HUES64 (cell line): Measurements from ENCODE around the gene TTC39C.
"Not testable (repeated sequence)": the region's sequence is repeated elsewhere in the genome, so short reads cannot be mapped to it uniquely, and the experiment has no call there.

Source experiments
- H3K27ac ChIP-seq: 2 replicates; pipeline ENCODE4 v1.7.0; 2013; ENCODE audit warnings: low read depth, low read length, inconsistent platforms
- H3K27me3 ChIP-seq: 2 replicates; pipeline ENCODE4 v1.6.1; 2013; ENCODE audit warnings: mild to moderate bottlenecking, low read length; ENCODE audit not compliant: insufficient read depth
- H3K36me3 ChIP-seq: 2 replicates; pipeline ENCODE4 v1.6.1; 2013; ENCODE audit warnings: mild to moderate bottlenecking, low read length; ENCODE audit not compliant: insufficient read depth
- H3K4me1 ChIP-seq: 2 replicates; pipeline ENCODE4 v1.6.1; 2013; ENCODE audit warnings: mild to moderate bottlenecking, low read length, moderate library complexity; ENCODE audit not compliant: insufficient read depth
- H3K4me3 ChIP-seq: 2 replicates; pipeline ENCODE4 v1.5.1; 2013; ENCODE audit warnings: mild to moderate bottlenecking, low read length, moderate library complexity
- H3K9ac ChIP-seq: 2 replicates; pipeline ENCODE4 v1.6.1; 2013; ENCODE audit warnings: mild to moderate bottlenecking, low read depth, low read length
- H3K9me3 ChIP-seq: 2 replicates; pipeline ENCODE4 v1.6.1; 2013; ENCODE audit warnings: low read depth, low read length; ENCODE audit not compliant: insufficient read depth
- WGBS: fragments of 150-250, 120-280 bp; methylation state at CpG from one replicate; pipeline ENCODE4 v1.1.7; 2013; ENCODE audit warnings: missing lambda C conversion rate; 5-methylcytosine and 5-hydroxymethylcytosine counted together

Gene TTC39C

DNA sequence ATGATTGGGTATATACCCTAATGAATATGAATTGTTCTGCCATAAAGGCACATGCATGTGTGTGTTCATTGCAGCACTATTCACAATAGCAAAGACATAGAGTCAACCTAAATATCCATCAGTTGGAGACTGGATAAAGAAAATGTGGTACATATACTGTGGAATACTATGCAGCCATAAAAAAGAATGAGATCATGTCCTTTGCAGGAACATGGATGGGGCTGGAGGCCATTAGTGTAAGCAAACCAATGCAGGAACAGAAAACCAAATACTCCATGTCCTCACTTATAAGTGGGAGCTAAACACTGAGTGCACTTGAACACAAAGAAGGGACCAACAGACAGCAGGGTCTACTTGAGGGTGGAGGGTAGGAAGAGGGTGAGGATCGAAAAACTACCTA lies 43.2 kb downstream of the TTC39C start:
- Histone ChIP-seq H3K9me3 (no peaks in the 10 kb centered on the region), H3K27ac (no peak overlapping the region), H3K4me3 (no peak overlapping the region), H3K9ac (no peak overlapping the region), H3K27me3 (no peaks in the 10 kb centered on the region), H3K36me3 (no peaks in the 10 kb centered on the region), H3K4me1 (peaks cover 14% of the 10 kb centered on the region; the same call in 1 of the 2 replicates)
- WGBS = no CpG with 5 or more reads among the region's 1 CpG

DNA sequence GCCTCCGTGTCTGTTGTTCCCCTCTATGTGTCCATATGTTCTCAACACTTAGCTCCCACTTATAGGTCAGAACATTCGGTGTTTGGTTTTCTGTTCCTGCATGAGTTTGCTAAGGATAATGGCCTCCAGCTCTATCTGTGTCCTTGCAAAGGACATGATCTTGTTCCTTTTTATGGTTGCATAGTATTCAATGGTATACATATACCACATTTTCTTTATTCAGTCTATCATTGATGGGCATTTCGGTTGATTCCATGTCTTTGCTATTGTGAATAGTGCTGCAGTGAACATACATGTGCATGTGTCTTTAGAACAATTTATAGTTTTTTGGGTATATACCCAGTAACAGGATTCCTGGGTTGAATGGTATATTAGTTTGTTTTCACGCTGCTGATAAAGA lies 44.8 kb downstream of the TTC39C start:
- not testable (repeated sequence) for H3K27ac ChIP-seq, H3K27me3 ChIP-seq, H3K9me3 ChIP-seq, H3K4me3 ChIP-seq, H3K36me3 ChIP-seq, H3K9ac ChIP-seq
- 96% methylated on average over 4 of the region's 4 CpGs for WGBS
- peaks cover 14% of the 10 kb centered on the region; the same call in 1 of the 2 replicates for H3K4me1 ChIP-seq

DNA sequence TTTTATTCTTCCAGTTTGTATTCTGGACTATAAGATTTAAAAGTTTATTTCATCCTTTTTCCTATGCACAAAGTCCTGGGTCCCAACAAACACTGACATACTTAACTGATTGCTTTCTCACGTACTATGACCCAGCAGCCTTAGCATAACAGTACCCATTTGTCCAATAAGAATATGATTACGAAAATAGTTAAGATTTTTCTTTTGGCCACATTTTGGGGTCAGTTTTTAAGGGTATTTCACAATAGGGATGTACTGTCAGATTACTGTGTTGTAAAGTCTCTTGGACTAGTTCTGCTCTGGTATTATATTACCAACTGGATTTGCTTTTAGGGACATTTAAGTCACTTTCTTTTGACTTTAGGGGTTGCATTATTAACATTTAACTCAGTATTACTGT lies 46.1 kb downstream of the TTC39C start:
- peaks cover 9% of the 10 kb centered on the region; the same call in 1 of the 2 replicates for H3K4me1 ChIP-seq
- H3K4me3 ChIP-seq = no peak overlapping the region
- H3K27me3 ChIP-seq = no peaks in the 10 kb centered on the region
- no peak overlapping the region for H3K27ac ChIP-seq
- no peaks in the 10 kb centered on the region for H3K9me3 ChIP-seq
- WGBS = 100% methylated on average over 2 of the region's 2 CpGs
- H3K9ac ChIP-seq = no peak overlapping the region
- H3K36me3 ChIP-seq = no peaks in the 10 kb centered on the region

DNA sequence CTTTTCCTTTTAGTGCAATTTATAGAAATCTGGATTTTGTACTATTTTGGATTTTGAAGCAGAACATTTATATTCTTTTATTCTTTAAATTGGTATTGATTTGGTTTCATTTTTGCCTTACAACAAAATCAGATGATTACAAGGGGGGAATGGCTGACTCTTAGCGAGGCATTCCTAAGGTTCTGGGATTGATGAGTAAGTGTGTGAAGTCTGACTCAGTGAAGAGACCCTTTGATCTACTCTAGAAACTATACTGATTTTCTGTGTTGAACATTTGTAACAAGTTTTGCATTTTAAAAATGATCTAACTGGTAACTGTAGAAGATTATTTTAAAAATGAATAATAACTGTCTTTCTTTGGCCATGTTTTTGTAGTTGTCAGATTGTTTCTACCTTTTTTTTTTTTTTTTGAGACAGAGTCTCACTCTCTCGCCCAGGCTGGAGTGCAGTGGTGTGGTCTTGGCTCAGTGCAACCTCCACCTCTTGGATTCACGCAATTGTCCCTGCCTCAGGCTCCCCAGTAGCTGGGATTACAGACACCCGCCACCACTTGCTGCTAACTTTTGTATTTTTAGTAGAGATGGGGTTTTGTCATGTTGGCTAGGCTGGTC lies 48.7 kb downstream of the TTC39C start:
- Histone ChIP-seq H3K27me3 (no peaks in the 10 kb centered on the region), H3K36me3 (peaks cover 13% of the 10 kb centered on the region), H3K4me1 (no peaks in the 10 kb centered on the region), H3K9ac (no peak overlapping the region), H3K9me3 (no peaks in the 10 kb centered on the region), H3K4me3 (no peak overlapping the region), H3K27ac (no peak overlapping the region)
- 86% methylated on average over 4 of the region's 4 CpGs for WGBS

DNA sequence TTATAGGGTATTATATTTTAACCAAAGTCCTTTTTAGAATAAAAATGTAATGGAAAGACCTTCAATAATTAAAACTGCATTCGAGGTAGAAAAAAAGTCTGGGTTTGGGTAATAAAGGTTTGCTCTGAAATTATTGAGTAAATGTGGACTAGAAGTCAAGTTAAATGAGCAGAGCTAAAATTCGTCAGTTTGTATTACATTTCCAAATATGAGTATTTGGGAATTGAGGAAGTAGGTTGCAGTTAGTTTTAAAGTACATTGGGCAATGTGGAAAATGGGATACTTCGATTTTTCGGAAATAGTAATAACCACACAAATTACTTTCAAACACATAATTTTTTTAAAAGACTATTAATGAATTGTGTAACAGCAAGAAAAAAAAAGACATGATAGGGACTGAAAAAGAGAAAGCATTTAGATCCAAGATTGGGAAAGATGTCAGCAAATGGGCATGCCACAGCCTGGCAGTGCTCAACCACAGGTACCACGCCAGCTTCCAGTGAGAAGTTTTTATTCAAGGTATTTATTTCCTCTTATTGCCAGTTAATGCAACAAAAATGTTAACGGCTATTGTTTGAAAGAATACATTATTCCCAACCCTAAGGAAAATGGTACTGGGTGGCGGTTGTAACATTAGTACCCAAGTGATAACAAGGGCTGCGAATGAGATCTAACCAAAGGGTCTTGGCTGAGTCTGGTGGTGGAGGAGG lies 50.0 kb downstream of the TTC39C start:
- H3K27me3 ChIP-seq = no peaks in the 10 kb centered on the region
- H3K4me1 ChIP-seq = no peaks in the 10 kb centered on the region
- 89% methylated on average over 6 of the region's 8 CpGs for WGBS
- H3K9me3 ChIP-seq = no peaks in the 10 kb centered on the region
- peaks cover 13% of the 10 kb centered on the region for H3K36me3 ChIP-seq
- no peak overlapping the region for H3K4me3 ChIP-seq
- no peak overlapping the region for H3K9ac ChIP-seq
- H3K27ac ChIP-seq = no peak overlapping the region

DNA sequence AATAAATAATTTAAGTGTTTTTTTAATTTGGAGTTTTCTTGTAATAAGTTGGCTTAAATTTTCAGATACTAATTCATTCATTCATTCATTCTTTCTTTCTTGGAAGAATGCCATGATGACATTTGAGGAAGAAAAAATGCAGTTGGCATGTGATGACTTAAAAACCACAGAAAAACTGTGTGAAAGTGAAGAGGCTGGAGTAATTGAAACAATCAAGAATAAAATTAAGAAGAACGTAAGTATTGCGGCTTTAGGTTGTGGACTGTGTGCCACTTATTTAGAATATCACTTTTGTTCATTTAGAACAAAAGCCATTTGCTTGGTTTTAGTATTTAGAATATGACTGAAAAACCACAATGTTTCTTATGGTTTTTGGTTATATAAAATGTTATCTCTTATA lies 51.4 kb downstream of the TTC39C start:
- H3K27me3 ChIP-seq = no peaks in the 10 kb centered on the region
- H3K36me3 ChIP-seq = peaks cover 13% of the 10 kb centered on the region
- H3K9me3 ChIP-seq = no peaks in the 10 kb centered on the region
- no peaks in the 10 kb centered on the region for H3K4me1 ChIP-seq
- no peak overlapping the region for H3K4me3 ChIP-seq
- no peak overlapping the region for H3K9ac ChIP-seq
- 100% methylated on average over 2 of the region's 2 CpGs for WGBS
- H3K27ac ChIP-seq = no peak overlapping the region

DNA sequence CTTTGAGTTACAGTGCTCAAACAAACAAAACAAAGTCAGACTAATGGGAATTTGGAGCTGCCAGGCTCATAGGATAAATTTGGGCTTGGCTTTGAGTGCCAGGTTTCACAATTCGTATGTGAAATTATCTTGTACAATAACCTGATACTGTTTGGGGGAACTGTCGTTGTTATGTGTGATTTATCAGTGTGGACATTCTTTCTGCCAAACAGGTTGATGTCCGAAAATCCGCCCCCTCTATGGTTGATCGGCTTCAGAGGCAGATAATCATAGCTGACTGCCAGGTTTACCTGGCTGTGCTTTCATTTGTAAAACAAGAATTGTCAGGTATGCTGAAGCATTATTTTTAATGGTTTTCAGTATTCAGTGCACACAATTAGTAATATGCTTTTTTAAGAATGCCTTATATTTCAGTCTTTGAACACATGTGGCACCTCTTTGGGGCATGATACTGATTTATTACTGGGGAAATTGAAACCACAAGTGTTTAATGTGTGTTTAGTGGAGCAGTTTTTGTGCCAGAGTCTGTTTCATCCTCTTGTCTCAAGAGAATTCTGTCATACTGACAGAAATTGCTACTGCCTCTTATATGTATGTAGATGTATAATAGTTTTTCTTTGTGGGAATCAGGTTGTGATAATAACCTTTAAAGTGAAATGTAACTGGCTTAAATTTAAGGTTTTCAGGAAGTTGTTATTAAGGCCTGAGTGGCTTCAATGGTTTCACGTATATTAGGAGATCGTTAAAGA lies 54.6 kb downstream of the TTC39C start:
- Histone ChIP-seq H3K27me3 (no peaks in the 10 kb centered on the region), H3K9me3 (no peaks in the 10 kb centered on the region), H3K4me1 (no peaks in the 10 kb centered on the region), H3K27ac (no peak overlapping the region), H3K4me3 (no peak overlapping the region), H3K36me3 (peaks cover 17% of the 10 kb centered on the region), H3K9ac (no peak overlapping the region)
- WGBS = 94% methylated on average over 7 of the region's 7 CpGs

DNA sequence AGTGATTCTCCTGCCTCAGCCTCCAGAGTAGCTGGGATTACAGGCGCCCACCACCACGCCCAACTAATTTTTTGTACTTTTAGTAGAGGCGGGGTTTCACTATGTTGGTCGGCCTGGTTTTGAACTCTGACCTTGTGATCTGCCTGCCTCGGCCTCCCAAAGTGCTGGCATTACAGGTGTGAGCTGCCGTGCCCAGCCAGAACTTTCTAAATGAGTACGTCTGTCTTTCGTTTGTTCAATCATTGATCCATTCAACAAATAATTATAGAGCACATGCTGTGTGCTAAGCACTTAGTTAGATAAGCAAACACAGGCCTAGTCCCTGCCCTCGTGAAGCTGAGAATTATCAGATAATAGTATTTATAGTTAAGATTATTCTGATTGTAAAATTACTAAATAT lies 56.5 kb downstream of the TTC39C start:
- Histone ChIP-seq H3K9me3 (no peaks in the 10 kb centered on the region), H3K9ac (no peak overlapping the region), H3K4me1 (no peaks in the 10 kb centered on the region), H3K4me3 (no peak overlapping the region), H3K27ac (no peak overlapping the region), H3K27me3 (no peaks in the 10 kb centered on the region), H3K36me3 (peaks cover 19% of the 10 kb centered on the region)
- 92% methylated on average over 8 of the region's 9 CpGs for WGBS

DNA sequence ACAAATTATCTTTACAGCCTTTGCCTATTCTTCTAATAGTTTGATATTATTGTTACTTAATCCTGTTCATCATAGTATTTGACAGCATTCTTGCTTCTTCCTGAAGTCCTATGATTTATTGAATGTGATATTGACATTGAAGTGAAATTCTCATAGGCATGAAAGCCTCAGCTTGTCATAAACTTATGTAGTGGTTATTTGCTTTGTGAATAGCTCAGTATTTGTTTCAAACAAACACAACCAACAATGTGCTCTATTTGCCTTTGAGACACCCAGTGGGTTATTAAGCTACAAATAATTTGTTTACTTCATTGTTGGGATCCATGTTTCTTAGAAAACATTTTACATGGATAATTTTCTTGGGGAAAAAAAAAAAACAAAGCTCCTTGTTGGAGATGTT lies 57.2 kb downstream of the TTC39C start:
- no peak overlapping the region for H3K27ac ChIP-seq
- H3K9ac ChIP-seq = no peak overlapping the region
- H3K4me1 ChIP-seq = no peaks in the 10 kb centered on the region
- H3K36me3 ChIP-seq = peaks cover 12% of the 10 kb centered on the region
- no peaks in the 10 kb centered on the region for H3K9me3 ChIP-seq
- no peak overlapping the region for H3K4me3 ChIP-seq
- no peaks in the 10 kb centered on the region for H3K27me3 ChIP-seq

DNA sequence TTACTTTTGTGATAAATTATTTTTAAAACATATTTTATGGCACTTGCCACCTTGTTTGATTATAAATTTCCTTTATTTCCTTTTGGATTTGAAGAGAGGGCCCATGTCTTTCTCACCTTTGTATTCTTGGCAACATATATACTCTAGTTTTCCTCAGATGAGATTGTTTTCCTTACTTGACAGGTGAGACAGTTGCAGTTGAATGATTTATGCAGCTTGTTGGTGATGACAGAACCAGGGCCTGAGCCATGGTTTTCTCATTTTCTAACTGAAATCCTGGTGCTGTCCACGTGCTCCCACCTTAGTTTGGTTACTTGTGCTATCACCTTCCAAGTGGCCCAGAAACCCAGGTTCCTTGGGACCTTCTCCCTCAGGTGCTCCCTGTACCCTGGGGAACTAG lies 58.2 kb downstream of the TTC39C start:
- Histone ChIP-seq H3K4me1 (no peaks in the 10 kb centered on the region), H3K9me3 (no peaks in the 10 kb centered on the region), H3K36me3 (peaks cover 7% of the 10 kb centered on the region; the same call in 1 of the 2 replicates), H3K4me3 (no peak overlapping the region), H3K27me3 (no peaks in the 10 kb centered on the region), H3K27ac (no peak overlapping the region), H3K9ac (no peak overlapping the region)
- WGBS = 93% methylated on average over 1 of the region's 1 CpG

DNA sequence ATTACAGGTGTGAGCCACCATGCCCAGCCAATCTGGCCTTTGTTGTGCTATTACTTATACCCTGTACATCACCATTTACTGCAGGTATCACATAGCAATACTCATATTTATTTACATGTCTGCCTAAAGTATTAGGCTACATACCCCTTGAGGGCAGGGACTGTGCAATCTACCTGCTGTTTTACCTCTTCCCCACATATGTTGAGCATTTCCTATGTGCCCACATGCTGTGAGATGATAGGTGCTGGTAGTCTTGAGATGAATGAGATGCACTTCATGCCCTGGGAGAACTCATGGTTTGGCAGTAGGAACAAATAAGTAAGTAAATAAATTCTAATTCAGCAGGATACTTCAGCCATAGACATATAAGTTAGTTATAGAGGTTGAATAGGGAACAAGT lies 59.2 kb downstream of the TTC39C start:
- Histone ChIP-seq H3K27me3 (no peaks in the 10 kb centered on the region), H3K4me3 (no peak overlapping the region), H3K36me3 (peaks cover 7% of the 10 kb centered on the region; the same call in 1 of the 2 replicates), H3K4me1 (peaks cover 4% of the 10 kb centered on the region), H3K27ac (no peak overlapping the region), H3K9ac (no peak overlapping the region), H3K9me3 (no peaks in the 10 kb centered on the region)
